Sigmoid colon (tissue), 7 donors: ENCODE results near the gene C4orf54. TPM values are rescaled to one million over a fixed set of nuclear protein-coding genes. Genes with fewer than 3 reads are reported as not detected.

ENCODE experiments used
- DNase-seq: peaks from one replicate; pipeline ENCODE4 v3.0.0-alpha.2; 2019
- H3K27ac ChIP-seq, 4 donors: fragments of 200-600 bp; sonication (generic); one replicate each; pipeline ENCODE4 v1.5.1; 2016 to 2019; ENCODE audit warnings: mild to moderate bottlenecking in 1 of 4
- H3K27me3 ChIP-seq, 3 donors: fragments of 200-600 bp; sonication (generic); one replicate each; pipeline ENCODE4 v1.5.1; 2019; ENCODE audit warnings: mild to moderate bottlenecking in 1 of 3
- H3K36me3 ChIP-seq, 4 donors: fragments of 200-600 bp; sonication (generic); one replicate each; pipeline ENCODE4 v1.5.1; 2016 to 2019
- H3K4me1 ChIP-seq, 4 donors: fragments of 200-600 bp; sonication (generic); one replicate each; pipeline ENCODE4 v1.5.1; 2017 to 2019
- H3K4me3 ChIP-seq, 4 donors: fragments of 200-600 bp; sonication (generic); one replicate each; pipeline ENCODE4 v1.5.1; 2017 to 2019; ENCODE audit warnings: mild to moderate bottlenecking in 2 of 4, moderate library complexity in 1 of 4
- H3K9me3 ChIP-seq, 4 donors: fragments of 200-600 bp in 3 of 4; sonication (generic) in 3 of 4; one replicate each; pipeline versions ENCODE4 v1.5.1 to v1.6.1; 2013 to 2019
- CTCF ChIP-seq, 4 experiments: fragments of 450-650 bp in 3 of 4; fragments of 200-600 bp in 1 of 4; IDR thresholded peaks; one replicate each; pipeline ENCODE4 v1.5.1; 2016 to 2019; ENCODE audit warnings: antibody characterized with exemption in 4 of 4, mild to moderate bottlenecking in 3 of 4, moderate library complexity in 2 of 4
- EP300 ChIP-seq, 4 donors: sonication (generic); formaldehyde crosslinking; IDR thresholded peaks; one replicate each; pipeline ENCODE4 v1.6.1; 2017; ENCODE audit warnings: antibody characterized with exemption in 4 of 4
- POLR2A ChIP-seq, 2 donors: fragments of 450-650 bp; IDR thresholded peaks; one replicate each; pipeline ENCODE4 v1.6.1; 2016; ENCODE audit warnings: antibody characterized with exemption in 2 of 2, mild to moderate bottlenecking in 2 of 2, moderate library complexity in 2 of 2
- POLR2AphosphoS5 ChIP-seq, 4 donors: sonication (generic); formaldehyde crosslinking; IDR thresholded peaks; one replicate each; pipeline ENCODE4 v1.6.1; 2017; ENCODE audit warnings: antibody characterized with exemption in 4 of 4
- WGBS, 2 donors: extraction: QIAGEN DNeasy Blood & Tissue Kit; methylation state at CpG; one replicate each; pipeline ENCODE4 v1.1.7; 2013; 5-methylcytosine and 5-hydroxymethylcytosine counted together
- intact Hi-C: fragments of 100-400 bp; cut with DNase I; formaldehyde crosslinking; loops from one replicate; pipeline ENCODE4 v1.15.1; 2023
- polyA plus RNA-seq, 3 donors: library from polyadenylated mRNA; stranded (reverse); fragments of 200-250 nt; gene quantifications; one replicate each; pipeline ENCODE4 v1.2.3, GENCODE V29; 2013
- total RNA-seq, 4 donors: library from RNA; depleted of rRNA; stranded (reverse); fragments of >200 nt; gene quantifications; one replicate each; pipeline ENCODE4 v1.1.0, GENCODE V29; 2016
- donor health status: healthy with polysubstance abuse.
- donor health status: Bipolar disorder and iron deficiency.
- donor health status: healthy.

C4orf54 gene
- total and polyA plus RNA-seq, 7 donors = under 0.01 to 0.28 (median 0.14) TPM; not detected in 2

- Histone ChIP-seq H3K36me3 (no peaks in the 10 kb centered on the region), H3K4me3 (no peak overlapping the region), H3K9me3 (no peaks in the 10 kb centered on the region), H3K27ac (peak overlapping the region; percentile 30 to 66 (median 63)), H3K4me1 (peaks cover 0 to 44% (median 30%) of the 10 kb centered on the region in 4 donors), H3K27me3 (no peaks in the 10 kb centered on the region)
- WGBS, 2 donors = 80 to 85% methylated on average over 9 of the region's 9 CpGs
- intact Hi-C loops = loop anchor here (5.0 kb wide), 1 partner anchor 57 kb away; no protein-coding TSS in a partner anchor
- DNase-seq = peak; percentile 83
- no peak for TF ChIP-seq POLR2AphosphoS5 (IDR thresholded peaks at IDR 0.05)
- no peak for TF ChIP-seq POLR2A (IDR thresholded peaks at IDR 0.05)
- no peak for TF ChIP-seq EP300 (IDR thresholded peaks at IDR 0.05)
- no peak for TF ChIP-seq CTCF (IDR thresholded peaks at IDR 0.05)
These were observed 2.1 kb downstream of the C4orf54 start for GRCh38 chr4:99655308-99656081.

- H3K4me3 ChIP-seq = no peak overlapping the region
- no peak for DNase-seq
- no peaks in the 10 kb centered on the region for H3K36me3 ChIP-seq
- intact Hi-C loops = no loop called here
- WGBS, 2 donors = 85% methylated on average over 15 of the region's 15 CpGs
- H3K27me3 ChIP-seq = no peaks in the 10 kb centered on the region
- TF ChIP-seq CTCF (IDR thresholded peaks at IDR 0.05) = no peak
- no peak for TF ChIP-seq EP300 (IDR thresholded peaks at IDR 0.05)
- TF ChIP-seq POLR2AphosphoS5 (IDR thresholded peaks at IDR 0.05) = no peak
- TF ChIP-seq POLR2A (IDR thresholded peaks at IDR 0.05) = no peak
- H3K9me3 ChIP-seq = no peaks in the 10 kb centered on the region
- peak overlapping the region in 1 of 4 donors; percentile 66 for H3K27ac ChIP-seq
- peaks cover 0 to 44% (median 30%) of the 10 kb centered on the region in 4 donors for H3K4me1 ChIP-seq
These were observed 3.3 kb downstream of the C4orf54 start for GRCh38 chr4:99654361-99654761.

- Histone ChIP-seq H3K4me3 (no peak overlapping the region), H3K27ac (no peak overlapping the region), H3K9me3 (no peaks in the 10 kb centered on the region), H3K36me3 (no peaks in the 10 kb centered on the region), H3K4me1 (peaks cover 0 to 42% (median 30%) of the 10 kb centered on the region in 4 donors), H3K27me3 (no peaks in the 10 kb centered on the region)
- intact Hi-C loops = no loop called here
- TF ChIP-seq POLR2AphosphoS5 (IDR thresholded peaks at IDR 0.05) = no peak
- DNase-seq = no peak
- WGBS, 2 donors = 84 to 90% methylated on average over 9 of the region's 9 CpGs
These were observed 3.7 kb downstream of the C4orf54 start for GRCh38 chr4:99653916-99654315.

GRCh38 chr4:99652596-99653436, 4.8 kb downstream of the C4orf54 start:
- Histone ChIP-seq H3K4me3 (no peak overlapping the region), H3K27me3 (no peaks in the 10 kb centered on the region), H3K27ac (no peak overlapping the region), H3K9me3 (no peaks in the 10 kb centered on the region), H3K4me1 (peaks cover 0 to 31% (median 23%) of the 10 kb centered on the region in 4 donors), H3K36me3 (no peaks in the 10 kb centered on the region)
- 94 to 95% methylated on average over 43 of the region's 43 CpGs for WGBS, 2 donors
- intact Hi-C loops = no loop called here
- TF ChIP-seq CTCF (IDR thresholded peaks at IDR 0.05) (no peak), POLR2AphosphoS5 (IDR thresholded peaks at IDR 0.05) (no peak), POLR2A (IDR thresholded peaks at IDR 0.05) (no peak), EP300 (IDR thresholded peaks at IDR 0.05) (no peak)
- DNase-seq = no peak
